Right renal cortex interstitium (tissue), 3 donors: ENCODE measurements around the gene POLDIP2. TPM values are rescaled to one million over a fixed set of nuclear protein-coding genes. Genes with fewer than 3 reads are reported as not detected.
"Not testable (repeated sequence)": the region's sequence is repeated elsewhere in the genome, so short reads cannot be mapped to it uniquely, and the experiment has no call there.

Experiments used
- DNase-seq, 3 donors: peaks; one replicate each; pipeline ENCODE4 v3.0.0-alpha.2; 2013; ENCODE audit warnings: low read depth in 3 of 3, low spot score in 2 of 3
- polyA plus RNA-seq, 3 donors: library from polyadenylated mRNA; unstranded; fragments of 120-200 nt; gene quantifications; one replicate each; pipeline ENCODE4 v1.2.1, GENCODE V29; 2013; ENCODE audit not compliant: insufficient read length in 3 of 3

The POLDIP2 gene
- polyA plus RNA-seq, 3 donors = 89.1 to 95.7 (median 91.8) TPM

DNA sequence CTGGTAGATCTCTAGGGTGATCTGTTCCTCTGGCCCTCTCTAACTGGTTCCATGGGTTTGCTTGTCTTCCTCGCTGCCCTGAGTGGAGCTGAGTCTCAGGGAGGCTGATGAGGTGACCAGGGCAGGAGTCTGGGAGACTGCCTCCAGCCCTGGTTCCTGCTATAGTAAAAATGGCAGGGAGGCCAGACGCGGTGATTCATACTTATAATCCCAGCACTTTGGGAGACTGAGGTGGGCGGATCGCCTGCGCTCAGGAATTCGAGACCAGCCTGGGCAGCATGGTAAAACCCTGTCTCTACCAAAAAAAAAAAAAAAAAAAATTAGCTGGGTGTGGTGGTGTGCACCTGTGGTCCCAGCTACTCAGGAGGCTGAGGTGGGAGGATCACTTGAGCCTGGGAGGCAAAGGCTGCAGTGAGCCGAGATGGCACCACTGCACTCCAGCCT lies 18.5 kb downstream of the POLDIP2 start:
- not testable (repeated sequence) for DNase-seq

DNA sequence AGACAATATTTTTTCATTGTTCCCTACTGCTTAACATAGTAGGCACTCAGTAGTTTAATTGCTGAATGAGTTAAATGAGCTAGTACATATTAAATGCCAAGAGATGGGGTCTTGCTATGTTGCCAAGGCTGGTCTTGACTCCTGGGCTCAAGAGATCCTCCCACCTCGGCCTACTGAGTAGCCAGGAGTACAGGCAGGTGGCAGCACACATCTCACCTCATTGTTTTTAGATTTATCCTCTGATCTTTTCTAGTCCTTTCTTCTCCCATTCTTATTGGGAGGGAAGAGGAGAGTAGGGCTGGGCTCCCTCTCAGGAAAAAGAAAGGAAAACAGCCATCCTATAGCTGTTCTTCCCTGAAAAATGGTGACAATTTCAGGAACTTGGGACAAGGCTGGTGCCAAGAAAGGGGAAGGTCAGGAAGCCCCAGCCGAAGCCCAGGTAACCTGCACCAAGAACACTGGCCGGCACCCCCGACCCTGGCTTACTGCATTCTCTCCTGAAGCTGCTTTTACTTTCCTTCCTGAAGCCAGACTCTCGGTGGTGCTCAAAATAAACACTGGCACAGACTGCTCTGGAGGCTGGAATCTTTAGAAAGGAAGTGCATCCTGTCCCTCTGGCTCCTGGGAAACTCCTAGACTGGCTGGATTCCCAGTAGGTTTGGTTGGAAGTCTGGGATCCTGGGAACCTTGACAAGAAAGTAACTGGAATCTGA lies 19.1 kb downstream of the POLDIP2 start:
- no peak for DNase-seq

DNA sequence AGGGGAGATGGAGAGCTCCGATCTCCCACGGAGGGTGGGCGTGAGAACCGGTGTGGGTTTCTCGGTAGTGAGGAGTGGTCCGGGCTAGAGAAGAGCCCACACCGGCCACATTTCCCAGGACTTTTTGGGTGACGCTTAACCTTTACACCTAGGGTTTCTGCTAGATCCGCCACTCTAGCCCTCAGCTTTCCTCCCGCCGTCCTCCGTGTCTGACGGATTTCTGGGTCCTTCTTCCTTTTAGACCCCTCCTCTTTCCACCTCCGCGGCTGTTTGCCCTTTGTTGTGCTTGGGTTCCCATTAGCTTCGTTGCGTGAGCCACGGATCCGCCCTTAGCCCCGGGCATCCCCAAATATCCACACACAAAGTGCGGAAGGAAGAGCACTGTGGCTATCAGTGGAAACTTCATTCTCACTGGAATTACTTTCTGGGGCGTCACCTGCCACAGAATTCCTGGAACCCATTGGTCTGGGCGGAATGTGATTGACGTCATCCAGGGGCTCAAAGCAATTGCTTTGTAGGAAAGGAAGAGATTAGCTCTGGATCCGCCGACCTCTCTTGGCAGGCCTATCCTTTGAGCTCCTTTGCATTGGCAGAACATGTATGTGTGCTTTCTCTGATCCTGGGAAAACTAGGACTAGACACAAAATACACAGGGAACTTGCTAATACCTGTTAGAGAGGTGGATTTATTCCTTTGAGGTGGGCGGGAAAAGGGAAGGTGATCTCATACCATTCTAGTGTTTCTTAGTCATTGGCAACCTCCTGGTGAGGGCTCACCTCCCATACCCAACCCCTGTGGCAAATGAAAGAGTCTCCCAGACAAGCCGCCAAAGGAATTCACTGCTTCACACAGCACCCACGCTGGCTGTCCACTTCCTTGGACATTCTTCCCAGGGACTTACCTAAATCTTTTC lies 21.1 kb downstream of the POLDIP2 start:
- DNase-seq = peak in 2 of 3 donors; percentile 66 to 69

DNA sequence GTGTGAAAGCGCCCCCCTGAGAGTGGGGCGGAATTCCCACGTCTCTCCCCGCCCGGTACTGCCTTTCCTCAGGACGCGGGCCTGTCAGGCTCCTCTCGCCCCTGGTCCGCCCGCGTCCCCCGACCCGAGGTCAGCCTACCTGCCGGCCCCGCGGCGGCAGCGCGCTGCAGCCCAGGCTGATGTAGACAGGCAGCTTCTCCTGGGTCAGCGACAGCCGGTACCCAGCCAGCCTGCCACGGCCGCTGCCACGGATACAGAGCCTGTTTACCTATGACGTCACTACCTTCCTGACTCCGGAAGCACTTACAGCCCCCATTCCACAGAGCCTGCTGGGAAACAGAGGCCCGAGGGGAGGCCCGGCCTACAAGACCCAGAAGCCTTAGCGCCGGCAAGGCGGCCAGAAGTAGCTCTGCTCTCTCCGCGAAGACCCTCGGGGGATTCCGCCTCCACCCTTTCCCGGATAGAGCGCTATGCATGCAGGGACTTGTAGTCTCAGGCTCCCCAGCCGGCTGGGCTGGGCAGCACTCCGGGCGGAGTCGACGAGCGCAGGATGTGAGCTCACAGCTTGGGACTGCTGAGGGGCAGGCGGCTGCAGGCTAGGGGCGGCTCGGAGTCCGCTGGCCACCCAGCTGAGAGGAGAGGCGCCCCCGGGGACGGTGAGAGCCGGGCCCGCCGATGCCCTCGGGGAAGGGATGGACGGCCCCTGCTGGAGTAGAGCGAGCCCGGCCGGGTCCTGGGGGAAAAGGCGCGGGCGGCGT lies 21.9 kb downstream of the POLDIP2 start, which contains the start of the genes IFT20 and TNFAIP1:
IFT20 (minus strand) TSS at position 272 of the 758 bp plus-strand sequence. CDS start 3,487 bp downstream, outside the sequence.
TNFAIP1 (plus strand) TSS at position 561 of the 758 bp plus-strand sequence. CDS start 3,761 bp downstream, outside the sequence.
- DNase-seq = peak; percentile 97 to 99 (median 99)

DNA sequence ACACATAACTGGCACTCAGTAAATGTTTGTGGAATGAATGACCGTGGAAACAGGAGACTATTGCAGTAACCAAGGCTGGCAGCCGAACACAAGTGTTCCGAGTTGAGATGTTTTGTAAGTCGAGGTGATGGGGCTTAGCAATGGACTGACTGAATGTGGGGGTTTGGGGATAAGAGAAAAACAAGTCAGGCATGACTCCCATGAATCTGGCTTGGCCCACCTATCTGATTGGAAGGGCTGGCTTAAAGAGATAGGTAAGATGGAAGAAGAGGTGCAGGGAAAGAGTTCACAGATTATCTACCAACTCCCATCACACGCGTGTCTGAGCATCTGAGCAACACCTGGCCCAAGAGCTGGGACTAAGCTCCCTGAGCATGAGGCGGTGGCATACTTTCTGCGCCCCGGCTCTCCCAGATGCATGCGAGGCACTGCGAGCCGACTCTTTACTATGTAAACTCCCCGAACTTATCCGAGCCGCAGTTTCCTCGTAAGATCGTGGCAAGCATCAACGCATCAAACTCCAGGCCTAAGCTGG lies 22.6 kb downstream of the POLDIP2 start:
- no peak for DNase-seq

DNA sequence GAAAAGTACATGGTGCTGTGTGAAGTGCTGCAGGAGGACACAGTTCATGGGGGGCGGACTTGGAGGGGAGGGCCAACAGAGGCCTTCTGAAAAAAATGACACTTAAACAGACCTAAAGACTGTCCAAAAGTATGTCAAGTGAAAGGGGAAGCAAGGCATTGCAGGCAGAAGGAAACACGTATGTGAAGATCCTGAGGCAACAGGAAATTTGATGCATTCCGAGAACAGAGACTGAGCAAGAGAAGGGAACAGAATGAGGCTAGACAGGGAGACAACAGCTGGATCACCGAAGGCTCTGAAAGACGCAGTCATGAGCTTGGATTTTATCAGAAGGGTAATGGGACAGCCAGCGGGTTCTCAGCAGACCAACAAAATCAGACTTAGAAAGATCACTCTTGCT lies 23.2 kb downstream of the POLDIP2 start:
- DNase-seq = no peak

DNA sequence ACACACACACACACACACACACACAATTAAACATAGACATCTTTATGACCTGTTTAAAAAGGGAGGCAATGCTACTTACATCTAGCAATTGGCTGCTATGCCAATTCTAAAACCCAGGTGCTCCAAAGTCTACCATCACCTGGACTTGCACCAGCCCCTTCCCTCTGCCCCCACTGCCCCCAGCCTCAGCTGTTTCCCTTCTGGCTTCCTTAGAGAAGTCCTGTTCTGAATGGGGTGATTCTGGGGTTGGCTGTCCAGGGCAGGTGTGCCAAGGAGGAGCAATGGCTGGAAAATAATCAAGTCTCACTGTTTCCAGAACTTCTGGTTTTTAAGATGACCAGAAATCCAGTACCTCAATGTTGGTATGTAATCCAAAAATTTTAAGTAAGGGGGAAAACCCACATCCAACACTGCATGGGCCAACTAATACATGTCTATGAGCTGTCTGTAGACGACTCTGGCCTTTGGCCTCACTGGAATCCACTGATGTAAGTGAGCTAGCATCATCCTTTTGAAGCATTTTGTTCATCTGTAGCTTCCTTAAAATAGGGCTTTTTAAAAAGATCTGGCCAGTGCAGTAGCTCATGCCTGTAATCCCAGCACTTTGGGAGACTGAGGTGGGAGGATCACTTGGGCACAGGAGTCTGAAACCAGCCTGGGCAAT lies 24.1 kb downstream of the POLDIP2 start:
- DNase-seq = no peak

DNA sequence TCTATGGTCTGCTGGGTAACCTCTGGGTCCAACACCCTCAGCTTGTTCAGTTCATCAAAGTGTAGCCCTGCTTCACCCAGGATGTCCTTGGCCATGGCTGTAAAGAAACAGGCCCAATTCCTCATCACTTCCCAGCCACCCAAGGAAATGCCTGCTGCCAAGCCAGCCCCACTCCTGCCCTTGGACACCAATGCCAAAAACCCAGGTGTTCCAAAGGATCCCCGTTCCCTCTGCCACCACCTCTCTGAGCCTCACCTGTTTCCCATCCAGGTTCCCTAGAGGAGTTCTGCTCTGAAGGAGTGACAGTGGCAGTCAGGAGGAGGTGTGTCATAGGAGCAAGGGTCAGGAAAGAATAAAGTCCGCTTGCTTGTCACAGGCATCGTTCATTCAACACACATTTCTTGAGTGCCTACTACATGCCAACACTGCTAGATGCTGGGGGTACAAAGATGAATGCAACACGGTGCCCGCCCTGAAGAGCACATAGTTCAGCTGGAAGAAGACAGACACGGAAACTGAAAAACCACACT lies 25.4 kb downstream of the POLDIP2 start:
- no peak for DNase-seq

DNA sequence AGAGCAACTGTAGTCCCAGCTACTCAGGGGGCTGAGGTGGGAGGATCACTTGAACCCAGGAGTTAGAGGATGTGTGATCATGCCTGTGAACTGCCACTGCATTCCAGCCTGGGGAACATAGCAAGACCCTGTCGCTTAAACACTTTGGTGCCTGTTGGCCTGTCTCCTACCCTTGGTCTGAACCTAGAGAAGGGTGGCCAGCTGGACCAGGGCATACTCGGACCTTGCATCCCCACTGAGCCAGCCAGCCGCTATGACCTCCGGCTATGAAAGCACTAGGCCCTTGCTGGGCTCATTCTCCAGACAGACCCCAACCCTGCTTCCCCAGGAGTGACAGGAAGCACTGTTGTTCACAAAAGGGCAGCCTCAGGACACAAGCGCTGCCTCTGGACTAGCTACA lies 26.7 kb downstream of the POLDIP2 start:
- no peak for DNase-seq

DNA sequence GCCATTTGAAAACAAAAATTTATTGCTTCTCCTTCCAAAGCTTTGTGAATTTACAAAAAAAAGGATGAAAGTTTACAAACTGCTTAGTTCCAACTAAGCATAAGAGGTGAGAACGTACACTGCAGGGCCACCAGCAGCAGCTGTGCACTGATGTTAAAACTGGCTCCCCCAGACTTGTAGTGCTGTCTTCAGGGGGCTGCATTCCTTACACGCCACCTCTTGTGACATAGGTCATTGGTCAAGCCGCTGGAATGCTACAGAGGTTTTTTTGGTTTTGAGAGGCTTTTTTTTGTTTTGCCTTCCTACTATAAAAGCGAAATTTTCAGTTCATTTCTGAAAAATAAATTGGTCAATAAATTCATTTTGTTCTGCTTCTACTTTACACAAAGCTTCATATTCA lies 29.0 kb downstream of the POLDIP2 start:
- DNase-seq = no peak

DNA sequence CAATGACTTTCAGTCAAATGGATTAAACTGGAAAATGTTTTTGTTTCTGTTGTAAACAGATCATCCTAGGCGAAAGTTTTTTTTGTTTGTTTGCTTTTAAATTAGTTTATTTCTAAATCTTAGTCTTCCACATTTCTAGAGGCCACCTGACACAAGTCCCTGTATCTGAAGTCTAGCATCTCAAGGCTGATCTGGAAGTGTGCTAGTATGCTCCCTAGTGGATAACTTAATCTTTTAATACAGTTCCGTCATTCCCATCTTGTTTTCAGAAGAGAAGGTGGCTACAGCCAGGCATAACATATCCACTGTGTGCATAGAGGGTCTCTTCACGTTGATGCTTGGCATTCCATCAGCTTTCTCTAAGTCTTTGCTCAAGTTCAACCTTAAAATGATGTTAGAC lies 29.6 kb downstream of the POLDIP2 start:
- DNase-seq = no peak

DNA sequence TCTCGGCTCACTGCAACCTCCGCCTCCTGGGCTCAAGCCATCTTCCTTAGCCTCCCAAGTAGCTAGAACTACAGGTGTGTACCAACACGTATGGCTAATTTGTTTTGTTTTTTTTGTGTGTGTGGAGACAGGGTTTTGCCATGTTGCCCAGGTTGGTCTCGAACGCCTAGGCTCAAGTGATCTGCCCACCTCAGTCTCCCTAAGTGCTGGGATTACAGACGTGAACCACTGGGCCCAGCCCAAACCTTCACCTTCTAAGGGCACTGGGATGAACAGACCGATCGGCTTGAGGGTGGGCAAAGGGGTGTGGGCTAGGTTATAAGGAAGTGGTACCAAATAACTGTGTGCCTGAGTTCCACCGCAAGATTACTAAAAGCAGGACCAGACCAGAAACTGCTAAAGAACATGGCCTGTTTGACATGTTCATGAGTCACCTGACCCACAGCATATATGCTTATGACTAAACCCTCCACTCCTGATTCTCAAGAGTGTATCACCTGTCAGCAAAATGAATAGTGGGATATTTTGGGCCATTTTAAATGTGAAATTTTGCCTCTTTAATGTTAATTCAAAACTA lies 30.2 kb downstream of the POLDIP2 start:
- no peak for DNase-seq

DNA sequence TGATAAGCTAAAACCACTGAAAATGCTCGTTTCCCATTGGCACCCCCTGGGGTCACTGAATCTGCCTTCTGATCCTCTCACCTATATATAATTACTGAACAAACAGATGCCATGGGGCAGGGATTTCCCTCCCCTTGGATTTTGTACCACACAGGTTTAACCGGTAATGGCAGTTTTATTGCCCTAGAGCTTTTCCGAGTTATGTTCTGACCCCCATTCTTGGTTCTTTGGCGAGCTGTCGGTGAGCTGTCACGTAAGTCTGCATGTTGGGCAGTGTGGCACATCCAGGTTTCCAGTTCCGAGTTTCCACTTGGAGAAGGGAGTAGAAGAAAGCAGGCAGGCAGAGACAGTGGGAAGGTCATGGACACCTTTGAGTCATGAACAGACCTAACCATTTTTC lies 31.2 kb downstream of the POLDIP2 start:
- no peak for DNase-seq

DNA sequence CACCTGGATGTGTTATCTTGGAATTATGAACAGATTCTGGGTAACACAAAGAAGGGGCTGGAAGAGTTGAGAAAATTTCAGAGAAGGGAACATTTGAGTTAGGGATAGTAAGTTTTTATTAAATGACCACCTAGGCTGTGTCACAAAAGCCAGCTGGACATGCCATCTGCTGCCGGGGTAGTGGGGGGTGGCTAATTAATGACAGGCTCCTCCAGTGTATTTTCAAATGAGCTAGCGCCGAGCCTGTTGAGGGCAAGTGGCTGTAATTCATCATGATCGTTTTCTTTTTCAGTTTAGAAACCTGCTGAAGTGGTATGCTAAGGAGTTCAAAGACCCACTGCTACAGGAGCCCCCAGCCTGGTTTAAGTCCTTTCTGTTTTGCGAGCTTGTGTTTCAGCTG lies 32.1 kb downstream of the POLDIP2 start:
- DNase-seq = no peak

DNA sequence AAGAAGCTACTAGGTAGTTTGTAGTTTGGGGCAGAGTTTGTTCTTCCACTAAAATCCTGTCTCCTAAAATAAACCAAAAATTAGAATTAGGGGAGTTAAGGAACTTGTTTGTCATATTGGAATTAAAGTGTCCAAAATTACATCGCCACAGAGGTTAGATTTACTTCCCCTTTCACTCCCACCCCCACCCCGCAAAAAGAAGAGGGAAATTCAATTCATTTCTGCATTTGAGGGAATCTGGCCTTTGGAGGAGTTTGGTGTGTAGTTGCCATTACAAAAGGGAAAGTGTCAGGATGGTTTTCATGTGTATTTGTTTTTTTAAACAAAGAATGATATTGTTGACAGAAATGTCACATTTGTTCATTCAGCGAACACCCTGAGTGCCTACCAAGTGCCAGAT lies 32.5 kb downstream of the POLDIP2 start:
- no peak for DNase-seq

DNA sequence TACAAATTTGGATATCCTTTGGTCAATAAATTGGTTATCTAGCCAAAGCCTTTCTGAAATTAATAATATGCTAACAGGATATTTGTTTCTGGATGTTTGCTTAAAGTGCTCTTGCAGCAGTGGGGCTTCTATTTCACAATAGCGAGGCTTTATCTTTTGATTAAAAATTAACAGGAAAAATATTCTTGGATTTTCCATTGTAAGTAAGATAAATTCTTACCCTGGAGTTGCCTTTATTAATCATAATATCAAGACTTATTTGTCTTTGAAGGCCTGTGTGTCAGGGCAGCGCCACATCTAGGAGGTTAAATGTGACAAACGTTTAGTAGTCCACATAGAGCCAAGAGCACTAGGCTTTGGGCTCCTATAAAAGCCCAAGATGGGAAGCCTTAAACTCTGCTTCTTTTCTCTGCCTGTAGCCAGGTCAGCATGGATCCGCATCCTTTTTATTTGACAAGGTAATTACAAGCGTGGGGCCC lies 33.0 kb downstream of the POLDIP2 start:
- no peak for DNase-seq

DNA sequence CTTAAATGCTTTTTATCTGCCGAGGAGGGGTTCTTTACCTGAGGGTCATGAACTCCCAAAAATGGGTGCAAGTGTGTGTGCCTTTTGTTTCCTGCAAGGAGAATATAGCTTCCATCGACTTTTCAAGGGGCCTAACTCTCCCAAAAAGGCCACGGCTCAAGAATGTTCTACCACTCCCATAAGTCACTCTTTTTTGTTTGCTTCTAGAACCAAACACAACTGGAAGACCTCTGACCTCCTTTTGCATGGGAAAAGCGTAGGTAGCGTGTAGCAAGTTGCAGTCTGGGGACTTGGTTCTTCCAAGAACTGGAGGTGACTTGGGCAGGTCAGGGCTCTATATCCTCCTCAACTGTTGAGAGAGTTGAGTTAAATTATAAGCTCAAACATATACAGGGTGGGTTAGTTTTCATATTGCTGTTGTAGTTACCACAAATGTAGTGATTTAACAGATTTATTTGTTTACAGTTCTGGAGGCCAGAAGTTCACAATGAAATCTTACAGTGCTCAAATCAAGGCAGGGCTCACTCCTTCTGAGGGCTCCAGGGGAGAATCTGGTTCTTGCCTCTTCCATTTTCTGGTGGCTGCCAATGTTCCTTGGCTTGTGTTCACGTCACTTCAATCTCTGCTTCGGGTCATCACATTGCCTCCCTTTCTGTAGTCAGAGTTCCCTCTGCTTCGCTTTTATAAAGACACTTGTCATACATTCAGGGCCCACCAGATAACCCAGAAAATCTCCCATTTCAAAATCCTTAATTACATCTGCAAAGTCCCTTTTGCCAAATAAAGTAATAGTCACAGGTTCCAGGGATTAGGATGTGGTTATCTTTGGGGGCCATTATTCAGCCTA lies 36.9 kb downstream of the POLDIP2 start:
- DNase-seq = no peak

DNA sequence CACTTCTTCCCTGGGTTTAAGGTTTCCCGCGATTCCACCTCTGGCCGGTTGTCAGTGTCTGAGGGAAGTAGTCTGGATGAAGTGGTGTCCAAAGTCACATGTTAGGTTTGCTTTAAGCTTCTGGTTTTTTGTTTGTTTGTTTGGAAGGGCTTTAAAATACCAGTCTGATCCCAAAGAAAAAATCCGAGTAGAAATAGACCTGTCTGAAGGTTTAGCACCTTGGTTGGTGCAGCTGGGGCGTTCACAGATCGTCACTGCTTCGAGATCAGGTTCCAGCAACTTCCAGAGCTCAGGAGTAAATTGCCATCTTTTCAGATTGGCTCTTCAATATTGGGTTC lies 37.8 kb downstream of the POLDIP2 start:
- DNase-seq = no peak
